ENCODE data around the gene ENOX1. TPM values are rescaled to one million over a fixed set of nuclear protein-coding genes. Genes with fewer than 3 reads are reported as not detected.

ENOX1 gene
- total and polyA plus RNA-seq, 9 of the 15 experiments (the other 6 are each of a cell fraction or from before 2014, with no cell fraction given): not detected

DNA sequence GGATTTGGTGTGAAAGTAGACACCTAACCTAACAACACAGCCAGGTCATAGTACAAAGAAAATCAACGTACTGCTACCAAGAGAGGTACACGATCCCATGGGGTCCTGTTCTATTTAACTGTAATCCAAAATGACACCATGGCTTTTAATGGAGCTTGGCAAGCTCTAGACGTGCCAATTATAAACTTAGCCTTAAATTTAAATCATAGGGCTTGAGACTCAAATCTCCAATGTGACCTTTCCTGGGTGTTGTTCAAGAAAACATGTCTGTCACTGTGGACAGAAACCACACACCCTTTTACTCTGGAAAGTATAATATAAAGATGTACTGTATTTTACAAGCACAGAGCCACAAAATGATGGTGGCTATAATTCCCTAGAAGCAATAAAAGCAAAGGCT is 299.3 kb downstream of the ENOX1 start:
- no peaks in the 10 kb centered on the region for H4K20me1 ChIP-seq (replicated peaks; ENCODE audit: control insufficient read depth, insufficient read depth, low read length)
- 0% methylated on average over 3 of the region's 3 CpGs for WGBS (ENCODE audit: insufficient coverage, low coverage, missing lambda C conversion rate)
- TF ChIP-seq ZFP1 (CRISPR knock-in tag; IDR thresholded peaks at IDR 0.05): no peak
- TF ChIP-seq, protein P1, sequence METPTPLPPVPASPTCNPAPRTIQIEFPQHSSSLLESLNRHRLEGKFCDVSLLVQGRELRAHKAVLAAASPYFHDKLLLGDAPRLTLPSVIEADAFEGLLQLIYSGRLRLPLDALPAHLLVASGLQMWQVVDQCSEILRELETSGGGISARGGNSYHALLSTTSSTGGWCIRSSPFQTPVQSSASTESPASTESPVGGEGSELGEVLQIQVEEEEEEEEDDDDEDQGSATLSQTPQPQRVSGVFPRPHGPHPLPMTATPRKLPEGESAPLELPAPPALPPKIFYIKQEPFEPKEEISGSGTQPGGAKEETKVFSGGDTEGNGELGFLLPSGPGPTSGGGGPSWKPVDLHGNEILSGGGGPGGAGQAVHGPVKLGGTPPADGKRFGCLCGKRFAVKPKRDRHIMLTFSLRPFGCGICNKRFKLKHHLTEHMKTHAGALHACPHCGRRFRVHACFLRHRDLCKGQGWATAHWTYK (CRISPR knock-in tag; IDR thresholded peaks at IDR 0.05): no peak
- TF ChIP-seq, protein P2, sequence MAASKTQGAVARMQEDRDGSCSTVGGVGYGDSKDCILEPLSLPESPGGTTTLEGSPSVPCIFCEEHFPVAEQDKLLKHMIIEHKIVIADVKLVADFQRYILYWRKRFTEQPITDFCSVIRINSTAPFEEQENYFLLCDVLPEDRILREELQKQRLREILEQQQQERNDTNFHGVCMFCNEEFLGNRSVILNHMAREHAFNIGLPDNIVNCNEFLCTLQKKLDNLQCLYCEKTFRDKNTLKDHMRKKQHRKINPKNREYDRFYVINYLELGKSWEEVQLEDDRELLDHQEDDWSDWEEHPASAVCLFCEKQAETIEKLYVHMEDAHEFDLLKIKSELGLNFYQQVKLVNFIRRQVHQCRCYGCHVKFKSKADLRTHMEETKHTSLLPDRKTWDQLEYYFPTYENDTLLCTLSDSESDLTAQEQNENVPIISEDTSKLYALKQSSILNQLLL (CRISPR knock-in tag; IDR thresholded peaks at IDR 0.05; ENCODE audit: borderline replicate concordance): no peak
- TF ChIP-seq DPF2 (IDR thresholded peaks at IDR 0.05): no peak
- no peak for TF ChIP-seq ZNF174 (CRISPR knock-in tag; IDR thresholded peaks at IDR 0.05)
- TF ChIP-seq, protein P3, sequence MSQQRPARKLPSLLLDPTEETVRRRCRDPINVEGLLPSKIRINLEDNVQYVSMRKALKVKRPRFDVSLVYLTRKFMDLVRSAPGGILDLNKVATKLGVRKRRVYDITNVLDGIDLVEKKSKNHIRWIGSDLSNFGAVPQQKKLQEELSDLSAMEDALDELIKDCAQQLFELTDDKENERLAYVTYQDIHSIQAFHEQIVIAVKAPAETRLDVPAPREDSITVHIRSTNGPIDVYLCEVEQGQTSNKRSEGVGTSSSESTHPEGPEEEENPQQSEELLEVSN (IDR thresholded peaks at IDR 0.05; ENCODE audit: borderline replicate concordance in 1 of 2, extremely low read depth in 1 of 2, insufficient read depth in 1 of 2, insufficient read length in 1 of 2, low read depth in 1 of 2, low read length in 1 of 2, poor library complexity in 1 of 2, severe bottlenecking in 1 of 2): no peak
- TF ChIP-seq CBFB (CRISPR knock-in tag; IDR thresholded peaks at IDR 0.05): no peak
- TF ChIP-seq, protein P4, sequence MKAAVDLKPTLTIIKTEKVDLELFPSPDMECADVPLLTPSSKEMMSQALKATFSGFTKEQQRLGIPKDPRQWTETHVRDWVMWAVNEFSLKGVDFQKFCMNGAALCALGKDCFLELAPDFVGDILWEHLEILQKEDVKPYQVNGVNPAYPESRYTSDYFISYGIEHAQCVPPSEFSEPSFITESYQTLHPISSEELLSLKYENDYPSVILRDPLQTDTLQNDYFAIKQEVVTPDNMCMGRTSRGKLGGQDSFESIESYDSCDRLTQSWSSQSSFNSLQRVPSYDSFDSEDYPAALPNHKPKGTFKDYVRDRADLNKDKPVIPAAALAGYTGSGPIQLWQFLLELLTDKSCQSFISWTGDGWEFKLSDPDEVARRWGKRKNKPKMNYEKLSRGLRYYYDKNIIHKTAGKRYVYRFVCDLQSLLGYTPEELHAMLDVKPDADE (conservative IDR thresholded peaks at IDR 0.05; ENCODE audit: control insufficient read depth, low read depth, low read length): no peak
- no peak for TF ChIP-seq ZBTB17 (CRISPR knock-in tag; IDR thresholded peaks at IDR 0.05)
- no peak for TF ChIP-seq SMARCB1 (IDR thresholded peaks at IDR 0.05; ENCODE audit: insufficient read length, low read depth)
- TF ChIP-seq CBX2 (IDR thresholded peaks at IDR 0.05; ENCODE audit: insufficient read depth, low read length, poor library complexity, severe bottlenecking): no peak
- no peak for TF ChIP-seq SUPT5H (IDR thresholded peaks at IDR 0.05)
- TF ChIP-seq, protein P5, sequence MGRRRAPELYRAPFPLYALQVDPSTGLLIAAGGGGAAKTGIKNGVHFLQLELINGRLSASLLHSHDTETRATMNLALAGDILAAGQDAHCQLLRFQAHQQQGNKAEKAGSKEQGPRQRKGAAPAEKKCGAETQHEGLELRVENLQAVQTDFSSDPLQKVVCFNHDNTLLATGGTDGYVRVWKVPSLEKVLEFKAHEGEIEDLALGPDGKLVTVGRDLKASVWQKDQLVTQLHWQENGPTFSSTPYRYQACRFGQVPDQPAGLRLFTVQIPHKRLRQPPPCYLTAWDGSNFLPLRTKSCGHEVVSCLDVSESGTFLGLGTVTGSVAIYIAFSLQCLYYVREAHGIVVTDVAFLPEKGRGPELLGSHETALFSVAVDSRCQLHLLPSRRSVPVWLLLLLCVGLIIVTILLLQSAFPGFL (CRISPR knock-in tag; IDR thresholded peaks at IDR 0.05): no peak
- TF ChIP-seq, protein P6, sequence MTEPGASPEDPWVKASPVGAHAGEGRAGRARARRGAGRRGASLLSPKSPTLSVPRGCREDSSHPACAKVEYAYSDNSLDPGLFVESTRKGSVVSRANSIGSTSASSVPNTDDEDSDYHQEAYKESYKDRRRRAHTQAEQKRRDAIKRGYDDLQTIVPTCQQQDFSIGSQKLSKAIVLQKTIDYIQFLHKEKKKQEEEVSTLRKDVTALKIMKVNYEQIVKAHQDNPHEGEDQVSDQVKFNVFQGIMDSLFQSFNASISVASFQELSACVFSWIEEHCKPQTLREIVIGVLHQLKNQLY (CRISPR knock-in tag; conservative IDR thresholded peaks at IDR 0.05): no peak
- no peak for TF ChIP-seq EWSR1 (IDR thresholded peaks at IDR 0.05; ENCODE audit: borderline replicate concordance, low read depth, partially characterized antibody)
- no peak for TF ChIP-seq RFX5 (IDR thresholded peaks at IDR 0.05; ENCODE audit: low read depth, low read length)
- TF ChIP-seq ZSCAN32 (CRISPR knock-in tag; IDR thresholded peaks at IDR 0.05): no peak
- no peak overlapping the region for H3K4me2 ChIP-seq (ENCODE audit: insufficient read depth, low read length)
- no peaks in the 10 kb centered on the region for H3K9me3 ChIP-seq (replicated peaks; ENCODE audit: control insufficient read depth, insufficient read depth, low read depth, low read length)
- H3K9me1 ChIP-seq (ENCODE audit: control insufficient read depth, insufficient read depth, low read length): no peaks in the 10 kb centered on the region
- in situ Hi-C loops (cut with MboI) (no loop called here), intact Hi-C loops (cut with micrococcal nuclease) (no loop called here)
- no peaks in the 10 kb centered on the region for H3K4me1 ChIP-seq (replicated peaks in 1 of 2; ENCODE audit: control insufficient read depth in 2 of 2, insufficient read depth in 2 of 2, low read length in 2 of 2)
- no peaks in the 10 kb centered on the region for H3K36me3 ChIP-seq (ENCODE audit: control insufficient read depth, insufficient read depth, low read length)
- ChIA-PET POLR2A (no interaction called here), CTCF (ENCODE audit: low intra/inter-chr PET ratio) (no interaction called here)
- no peaks in the 10 kb centered on the region for H3K27me3 ChIP-seq (ENCODE audit: control insufficient read depth in 2 of 2, insufficient read depth in 2 of 2, low read length in 2 of 2)
- FAIRE-seq: no peak
- H3K27ac ChIP-seq (ENCODE audit: extremely low read depth, low read depth, low read length): no peak overlapping the region
- no peak overlapping the region for H2AFZ ChIP-seq (ENCODE audit: low read depth, low read length)
- BruUV-seq (replicated peaks): no TSS peak
- no peaks in the 10 kb centered on the region for H3K79me2 ChIP-seq (ENCODE audit: control insufficient read depth, insufficient read depth, low read length)
- DNase-seq (ENCODE audit: extremely low read depth in 1 of 4, low spot score in 3 of 4): no peak
- ATAC-seq: no peak
- H3K4me3 ChIP-seq: no peak overlapping the region
- H3K9ac ChIP-seq (ENCODE audit: insufficient read depth in 1 of 2, low read depth in 2 of 2, low read length in 2 of 2): no peak overlapping the region
